Measurements from ENCODE around the gene PSD4.

- TF ChIP-seq CTCF (IDR thresholded peaks at IDR 0.05; ENCODE audit: poor library complexity, severe bottlenecking) (no peak), MXI1 (conservative IDR thresholded peaks at IDR 0.05; ENCODE audit: poor library complexity, severe bottlenecking) (no peak), POLR2AphosphoS5 (IDR thresholded peaks at IDR 0.05) (no peak)
Measured at GRCh38 chr2:113134717-113135116, 39.1 kb upstream of the PSD4 start.
